HG02571 (cell line): ENCODE results near the gene ZNF774.
A peak's percentile ranks its signal among the peaks of the same experiment; 100 is the strongest.
"Not testable (repeated sequence)": the region's sequence is repeated elsewhere in the genome, so short reads cannot be mapped to it uniquely, and the experiment has no call there.

Experiments
- ATAC-seq: cut with Tn5 transposase; IDR thresholded peaks from one replicate; pipeline ENCODE4 v1.9.1; 2021; ENCODE audit warnings: mild to moderate bottlenecking, moderate library complexity; ENCODE audit not compliant: unreplicated experiment

The ZNF774 gene

DNA sequence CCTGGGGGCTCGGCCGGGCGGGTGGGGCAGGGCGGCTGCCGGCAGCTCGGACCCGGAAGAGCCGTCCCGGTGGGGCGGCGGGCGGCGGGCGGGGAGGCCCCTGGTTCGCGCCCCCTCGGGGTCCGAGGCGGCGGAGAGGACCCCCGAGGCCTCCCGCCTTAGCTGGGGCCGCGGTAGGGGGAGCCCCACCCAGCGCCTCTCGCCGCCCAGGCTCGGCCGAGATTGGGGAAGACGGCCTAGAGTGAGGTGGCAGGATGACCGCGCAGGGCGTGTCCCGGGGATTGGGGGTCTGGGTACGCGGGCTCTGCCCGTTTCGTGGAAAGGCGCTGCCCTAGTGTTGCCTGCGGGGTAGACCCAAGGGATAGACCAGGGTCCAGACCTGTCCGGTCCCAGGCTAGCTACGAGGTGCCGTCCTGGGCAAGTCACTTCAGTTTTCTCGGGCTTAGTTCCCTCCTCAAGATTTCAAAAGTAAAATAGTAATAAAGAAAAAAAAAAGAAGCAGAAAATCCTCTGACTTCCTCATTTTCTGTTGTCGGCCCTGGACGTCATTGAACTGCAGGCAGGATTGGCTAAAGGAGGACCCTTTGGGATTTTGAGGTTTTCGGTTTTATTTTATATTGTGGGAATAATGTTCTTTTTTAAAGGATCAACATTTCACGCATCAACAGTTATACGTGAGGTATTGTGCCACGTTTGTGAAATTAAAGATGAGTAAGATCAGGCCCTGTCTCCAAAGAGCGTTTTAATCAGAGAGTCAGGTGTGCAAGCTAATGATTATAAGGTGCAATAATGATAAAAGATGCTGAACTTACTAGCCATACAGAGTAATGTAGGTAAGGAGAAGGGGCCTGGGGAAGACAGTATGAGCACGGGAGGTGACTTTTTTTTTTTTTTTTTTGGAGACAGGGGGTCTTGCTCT lies 36.6 kb downstream of the ZNF774 start:
- ATAC-seq = peak; percentile 49

DNA sequence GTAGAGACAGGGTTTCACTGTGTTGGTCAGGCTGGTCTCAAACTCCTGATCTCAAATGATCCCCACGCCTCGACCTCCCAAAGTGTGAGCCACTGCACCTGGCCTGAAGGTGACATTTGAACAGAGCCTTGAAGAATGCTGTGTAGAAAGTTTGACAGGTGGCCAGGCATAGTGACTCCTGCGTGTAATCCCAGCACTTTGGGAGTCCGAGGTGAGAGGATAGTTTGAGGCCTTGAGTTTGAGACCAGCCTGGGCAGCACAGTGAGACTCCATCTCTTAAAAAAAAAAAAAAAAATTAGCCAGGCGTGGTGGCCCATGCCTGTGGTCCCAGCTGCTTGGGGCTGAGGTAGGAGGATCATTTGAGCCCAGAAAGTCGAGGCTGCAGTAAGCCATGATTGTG lies 37.4 kb downstream of the ZNF774 start:
- ATAC-seq = no peak

DNA sequence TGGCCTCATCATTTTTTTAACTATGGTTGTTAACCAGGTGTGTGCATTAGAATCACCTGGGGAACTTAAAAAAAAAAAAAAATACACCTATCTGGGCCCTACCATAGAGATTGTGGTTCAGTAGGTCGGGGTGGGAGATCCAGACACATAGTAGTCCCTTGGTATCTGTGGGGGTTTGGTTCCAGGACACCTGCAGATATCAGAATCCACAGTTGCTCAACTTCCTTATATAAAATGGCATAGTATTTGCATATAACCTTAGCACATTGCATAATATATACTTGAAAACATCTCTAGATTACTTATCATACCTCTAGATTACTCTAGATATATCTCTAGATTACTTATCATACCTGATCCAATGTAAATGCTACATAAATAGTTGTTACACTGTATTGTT lies 41.0 kb downstream of the ZNF774 start:
- ATAC-seq = no peak

DNA sequence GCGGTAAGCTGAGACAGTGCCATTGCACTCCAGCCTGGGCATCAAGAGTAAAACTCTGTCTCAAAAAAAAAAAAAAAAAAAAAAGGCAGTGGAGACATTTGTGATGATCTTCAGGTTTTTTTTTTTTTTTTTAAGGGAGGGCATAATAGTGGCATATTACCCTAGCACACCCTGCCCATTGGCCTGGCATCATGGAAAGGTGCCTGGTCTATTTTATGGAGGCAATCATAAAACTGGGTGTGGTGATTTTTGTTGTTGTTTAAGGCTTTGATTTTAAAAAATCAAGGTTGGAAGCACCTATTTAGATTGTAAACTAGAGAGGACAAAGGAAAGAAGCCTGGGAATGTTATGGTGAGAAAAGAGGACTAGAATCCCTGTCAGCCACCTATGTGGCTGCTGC lies 42.0 kb downstream of the ZNF774 start:
- ATAC-seq = no peak

DNA sequence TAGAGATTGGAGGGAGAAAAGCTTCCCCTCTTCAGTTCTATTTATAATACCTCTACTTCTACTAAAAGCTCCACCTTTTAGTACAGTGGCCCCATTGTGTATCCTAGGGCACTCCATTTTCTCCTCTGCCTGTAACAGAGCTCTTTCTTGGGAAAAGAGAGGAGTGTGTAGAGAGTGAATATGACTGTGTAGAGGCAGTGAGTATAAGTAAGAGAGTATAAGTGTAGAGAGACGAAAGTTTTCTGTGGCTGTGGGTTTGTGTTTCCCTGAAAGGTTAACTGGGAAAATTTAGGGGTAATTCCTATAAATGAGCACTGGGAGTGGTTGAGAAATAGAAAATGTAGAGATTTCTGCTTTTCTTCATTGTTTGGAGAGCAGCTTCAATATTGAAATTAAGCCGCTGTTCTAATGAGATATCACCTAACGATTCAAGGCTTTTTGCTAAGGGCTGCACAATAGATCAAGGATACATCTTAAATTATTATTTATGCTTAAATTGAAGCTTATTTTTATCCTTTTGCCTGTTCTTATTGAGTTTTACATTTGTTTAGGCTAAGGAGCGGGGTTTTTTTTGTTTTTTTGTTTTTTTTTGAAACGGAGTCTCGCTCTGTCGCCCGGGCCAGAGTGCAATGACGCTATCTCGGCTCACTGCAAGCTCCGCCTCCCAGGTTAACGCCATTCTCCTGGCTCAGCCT lies 42.8 kb downstream of the ZNF774 start:
- ATAC-seq = no peak

DNA sequence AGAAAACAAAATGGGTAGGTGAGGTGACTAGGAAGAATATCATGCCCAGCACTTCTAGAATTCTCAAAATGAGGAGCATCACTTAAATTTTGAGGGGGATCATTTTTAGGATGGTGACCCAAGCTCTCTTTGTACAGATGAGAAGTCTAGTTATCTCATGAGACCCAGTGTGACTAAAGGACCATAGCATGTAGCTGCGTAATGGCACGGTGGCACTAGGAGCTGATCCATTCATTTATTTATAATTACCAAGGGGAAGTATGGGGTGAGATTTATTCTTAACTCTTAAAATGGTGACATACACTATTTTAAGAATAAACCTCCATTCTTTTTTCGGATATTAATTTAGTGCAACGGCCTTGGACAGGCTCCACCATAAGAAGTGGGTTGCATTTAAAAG lies 44.2 kb downstream of the ZNF774 start:
- ATAC-seq = no peak

DNA sequence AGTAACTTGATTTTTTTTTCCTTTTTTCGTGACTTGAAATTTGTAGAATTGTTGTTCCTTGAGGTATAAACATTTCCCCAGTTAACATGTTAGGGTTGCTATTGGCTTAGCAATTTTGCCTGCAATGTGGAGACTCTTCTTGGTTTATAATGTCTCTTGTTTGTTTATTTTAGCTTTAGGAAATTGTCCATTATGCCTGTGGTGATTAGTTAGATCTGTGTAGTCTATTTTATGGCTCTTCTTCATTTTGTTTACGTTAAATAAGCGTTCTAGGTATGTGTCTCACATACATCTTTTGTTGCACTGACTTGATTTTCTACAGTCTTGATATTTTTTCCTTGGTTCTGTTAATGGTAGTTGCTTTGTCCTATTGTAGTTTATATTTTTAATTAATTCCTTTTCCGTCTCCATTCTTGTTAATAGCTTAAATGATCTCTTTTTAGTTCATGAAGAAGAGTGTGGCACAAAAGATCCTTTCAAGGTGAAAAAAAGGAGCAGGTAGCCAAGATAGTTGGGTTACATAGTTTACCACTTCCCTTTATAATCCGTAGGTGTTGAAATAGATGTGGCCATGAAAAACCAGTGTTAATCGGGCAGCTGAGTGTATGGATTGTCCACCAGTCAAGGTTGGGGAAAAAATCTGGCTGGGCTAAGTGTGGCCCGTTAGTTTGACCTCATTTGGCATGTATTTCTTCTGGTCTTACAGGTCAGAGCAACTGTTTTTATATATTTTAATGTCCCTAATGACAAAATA lies 48.1 kb downstream of the ZNF774 start:
- ATAC-seq = no peak

DNA sequence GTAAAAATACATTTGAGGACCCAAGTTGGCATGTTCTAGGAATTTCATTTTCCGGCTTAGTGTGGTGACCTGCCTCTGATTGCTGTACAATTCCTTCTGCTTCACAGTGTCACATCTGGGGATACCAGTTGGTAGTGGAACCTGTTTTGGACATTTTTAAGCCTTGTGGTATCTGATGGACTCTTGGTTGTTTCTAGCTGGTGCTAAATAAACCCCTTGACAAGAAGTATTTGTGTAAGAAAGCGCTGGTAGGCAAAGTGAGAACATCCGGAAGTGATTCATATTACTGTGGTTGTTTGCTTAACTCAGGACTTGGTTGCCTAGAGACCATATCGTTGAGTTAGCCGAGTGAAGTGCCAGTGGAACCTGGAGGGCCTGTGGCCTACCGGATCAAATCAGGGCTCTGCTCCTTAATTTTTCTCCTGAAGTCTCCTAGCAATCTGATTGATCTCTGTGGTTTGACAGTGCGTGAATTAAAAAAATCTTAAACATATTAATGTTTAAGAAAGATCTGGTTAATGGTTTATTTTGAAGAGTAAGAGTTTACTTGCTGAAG lies 48.8 kb downstream of the ZNF774 start:
- peak; percentile 99 for ATAC-seq

DNA sequence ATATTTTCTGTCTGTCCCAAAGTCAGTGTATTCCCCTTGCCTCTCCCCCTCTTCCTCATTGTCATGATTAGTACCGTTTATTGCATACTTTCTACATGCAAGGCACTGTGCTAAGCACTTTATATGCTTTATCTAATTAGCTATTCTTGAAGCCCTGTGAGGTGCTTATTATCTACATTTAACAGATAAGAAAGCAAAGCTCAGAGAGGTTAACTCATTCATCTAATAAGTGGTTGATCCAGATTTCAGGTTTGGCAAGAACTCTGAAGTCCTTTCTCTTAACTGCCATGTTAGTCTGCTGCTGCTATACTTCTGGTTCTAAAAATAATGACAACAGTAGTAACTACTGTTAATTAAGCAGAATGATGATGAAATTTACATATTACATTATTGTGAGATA lies 49.4 kb downstream of the ZNF774 start:
- ATAC-seq = no peak

DNA sequence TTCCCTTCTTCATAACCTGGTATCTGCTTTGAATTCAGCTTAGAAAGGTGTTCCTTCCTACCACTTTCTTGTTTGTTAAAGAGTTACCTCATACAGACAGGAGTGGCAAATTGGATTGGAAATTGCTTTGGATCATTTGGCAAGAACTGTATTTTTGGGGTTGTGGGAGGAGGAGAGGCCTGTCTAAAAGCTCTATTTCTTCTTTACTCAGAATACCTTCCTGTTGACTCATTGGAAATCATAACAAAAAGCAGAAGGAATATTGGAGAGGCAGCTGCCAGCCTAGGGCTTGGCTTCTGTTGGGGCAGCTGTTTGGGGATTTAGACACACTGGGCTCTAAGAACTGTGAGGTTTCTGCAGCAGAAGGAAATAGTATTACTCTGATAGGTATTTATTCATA lies 50.1 kb downstream of the ZNF774 start:
- ATAC-seq = no peak

DNA sequence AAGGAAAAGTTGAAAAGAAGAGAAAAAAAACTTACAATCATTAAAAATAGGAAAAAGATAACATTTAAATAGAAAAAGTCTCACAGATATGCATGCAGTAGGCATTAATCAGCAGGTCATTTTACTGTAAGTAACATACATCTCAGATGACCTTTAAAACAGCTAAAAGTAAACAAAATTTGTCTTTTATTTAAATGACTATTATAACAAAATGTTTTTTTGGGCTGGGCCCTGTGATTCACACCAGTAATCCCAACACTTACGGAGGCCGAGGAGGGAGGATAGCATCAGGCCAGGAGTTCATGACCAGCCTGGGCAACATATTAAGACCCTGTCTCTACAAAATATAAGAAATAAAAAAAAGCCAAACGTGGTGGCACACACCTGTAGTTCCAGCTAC lies 50.7 kb downstream of the ZNF774 start:
- ATAC-seq = no peak

DNA sequence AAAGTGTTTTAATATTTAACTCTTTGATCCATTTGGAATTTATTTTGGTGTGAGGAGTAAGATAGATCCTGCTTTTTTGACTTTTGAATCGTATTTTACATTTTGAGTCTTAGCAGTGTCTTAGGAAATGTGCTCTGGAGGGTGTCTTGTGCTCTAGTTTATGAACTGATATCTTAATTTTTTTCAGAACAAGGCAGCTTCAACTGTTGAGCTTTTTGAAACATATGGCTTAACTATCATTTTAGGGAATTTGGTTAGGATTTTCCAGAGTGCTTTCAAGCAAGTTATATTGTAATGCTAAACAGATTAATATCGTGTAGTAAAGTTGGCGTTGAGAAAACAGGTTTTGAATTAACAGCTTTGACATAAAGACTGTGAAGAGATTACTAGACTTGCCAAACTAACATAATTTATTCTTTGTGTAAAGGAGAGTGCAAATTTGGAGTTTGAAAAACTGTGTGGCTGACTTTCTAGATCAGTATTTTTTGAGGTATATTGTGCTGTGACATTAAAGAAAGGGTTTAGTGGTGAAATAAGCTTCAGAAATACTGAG lies 53.0 kb downstream of the ZNF774 start:
- ATAC-seq = no peak

DNA sequence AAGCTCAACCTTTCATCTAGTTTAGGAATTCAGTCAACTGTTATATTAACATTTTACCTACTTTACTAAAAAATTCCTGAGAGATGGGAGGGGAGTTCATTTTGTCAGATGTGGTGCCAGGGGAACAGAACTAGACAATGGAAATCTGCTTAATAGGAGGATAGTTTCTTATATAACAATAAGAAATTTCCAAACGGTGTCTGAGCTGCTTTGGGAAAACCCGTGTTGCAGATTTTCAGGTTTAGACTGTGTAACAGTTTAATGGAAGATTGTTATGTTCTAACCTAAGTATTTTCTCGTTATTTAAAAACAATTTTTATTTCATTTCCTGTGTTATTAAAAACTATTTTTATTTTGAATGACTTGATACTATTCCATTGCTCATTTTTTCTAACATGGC lies 55.3 kb downstream of the ZNF774 start:
- no peak for ATAC-seq

DNA sequence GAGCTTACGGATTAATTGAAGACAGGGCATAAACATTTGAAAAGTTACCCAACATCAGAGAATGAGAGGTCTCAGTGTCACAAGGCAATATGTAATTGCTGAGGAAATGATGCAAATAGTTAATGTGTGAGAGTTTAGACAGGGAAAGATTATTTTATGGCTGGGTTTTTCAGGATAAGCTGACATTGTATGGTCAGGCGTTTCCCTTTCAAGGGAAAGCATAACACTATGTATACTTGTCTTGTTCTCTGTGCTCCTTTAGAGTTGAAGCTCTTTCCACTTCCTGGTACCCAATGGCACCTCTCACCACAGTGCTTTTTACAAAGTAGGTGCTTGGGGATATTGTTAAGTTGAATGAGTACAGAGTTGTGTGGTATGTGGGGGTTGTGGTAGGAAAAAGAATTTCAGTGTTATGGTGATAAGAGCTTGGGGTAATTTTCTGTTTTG lies 55.8 kb downstream of the ZNF774 start:
- no peak for ATAC-seq

DNA sequence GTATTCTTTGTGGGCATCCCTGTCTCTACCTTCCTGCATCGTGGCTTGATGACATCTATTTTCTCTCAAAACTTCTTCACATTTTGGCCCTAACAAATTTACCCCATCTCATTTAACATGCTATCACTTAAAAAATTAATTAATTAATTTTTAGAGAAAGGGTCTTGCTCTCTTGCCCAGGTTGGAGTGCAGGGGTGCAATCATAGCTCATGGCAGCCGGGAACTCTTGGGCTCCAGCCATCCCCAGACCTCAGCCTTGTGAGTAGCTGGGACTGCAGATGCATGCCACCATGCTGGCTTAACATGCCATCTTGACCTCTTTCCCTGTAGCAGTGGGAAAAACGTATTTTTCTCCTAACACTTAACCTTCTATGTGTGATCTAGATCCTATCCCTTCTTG lies 56.6 kb downstream of the ZNF774 start:
- ATAC-seq = no peak

DNA sequence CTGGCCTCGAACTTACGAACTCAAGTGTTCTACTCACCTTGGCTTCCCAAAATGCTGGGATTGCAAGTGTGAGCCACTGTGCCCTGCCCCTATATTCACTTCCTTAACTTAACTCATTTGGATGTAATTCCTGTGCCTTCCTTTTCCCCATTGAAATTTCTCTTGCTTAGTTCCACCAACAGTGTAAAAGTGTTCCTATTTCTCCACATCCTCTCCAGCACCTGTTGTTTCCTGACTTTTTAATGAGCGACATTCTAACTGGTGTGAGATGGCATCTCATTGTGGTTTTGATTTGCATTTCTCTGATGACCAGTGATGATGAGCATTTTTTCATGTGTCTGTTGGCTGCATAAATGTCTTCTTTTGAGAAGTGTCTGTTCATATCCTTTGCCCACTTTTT lies 57.5 kb downstream of the ZNF774 start:
- ATAC-seq = not testable (repeated sequence)

DNA sequence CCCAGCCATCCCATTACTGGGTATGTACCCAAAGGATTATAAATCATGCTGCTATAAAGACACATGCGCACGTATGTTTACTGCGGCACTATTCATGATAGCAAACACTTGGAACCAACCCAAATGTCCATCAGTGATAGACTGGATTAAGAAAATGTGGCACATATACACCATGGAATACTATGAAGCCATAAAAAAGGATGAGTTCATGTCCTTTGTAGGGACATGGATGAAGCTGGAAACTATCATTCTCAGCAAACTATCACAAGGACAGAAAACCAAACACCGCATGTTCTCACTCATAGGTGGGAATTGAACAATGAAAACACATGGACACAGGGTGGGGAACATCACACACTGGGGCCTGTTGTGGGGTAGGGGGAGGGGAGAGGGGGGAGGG lies 58.2 kb downstream of the ZNF774 start:
- ATAC-seq = not testable (repeated sequence)

DNA sequence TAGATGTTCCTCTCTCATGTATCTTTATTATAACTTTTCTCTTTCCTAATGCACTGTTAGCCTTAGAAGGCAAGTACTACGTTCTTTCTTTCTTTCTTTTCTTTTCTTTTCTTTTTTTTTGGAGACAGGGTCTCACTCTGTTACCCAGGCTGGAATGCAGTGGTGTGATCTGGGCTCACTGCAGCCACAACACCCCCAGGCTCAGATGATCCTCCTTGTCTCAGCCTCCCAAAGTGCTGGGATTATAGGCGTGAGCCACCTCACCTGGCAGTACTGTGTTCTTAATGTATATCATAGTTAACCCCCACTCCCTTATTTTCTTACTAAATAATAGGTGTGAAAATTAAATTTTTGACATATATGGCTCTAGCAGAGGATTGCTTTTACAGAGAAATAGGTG lies 59.1 kb downstream of the ZNF774 start:
- no peak for ATAC-seq
